Lung microvascular endothelial cell (primary cell): ENCODE measurements around the gene AGBL5. TPM values are rescaled to one million over a fixed set of nuclear protein-coding genes. Genes with fewer than 3 reads are reported as not detected.
"Not testable (repeated sequence)": the region's sequence is repeated elsewhere in the genome, so short reads cannot be mapped to it uniquely, and the experiment has no call there.

Experiments used
- DNase-seq, 2 donors: peaks; one replicate each; pipeline versions ENCODE4 v3.0.0 to v3.0.0-alpha.2; 2010; ENCODE audit warnings: low read depth in 2 of 2
- total RNA-seq: library from RNA; depleted of rRNA; stranded (reverse); fragments of >200 nt; gene quantifications from 2 replicates; pipeline ENCODE4 v1.2.1, GENCODE V29; 2014

Gene AGBL5
- total RNA-seq, 1 donor from 2014 or later, result 13.7 TPM

DNA sequence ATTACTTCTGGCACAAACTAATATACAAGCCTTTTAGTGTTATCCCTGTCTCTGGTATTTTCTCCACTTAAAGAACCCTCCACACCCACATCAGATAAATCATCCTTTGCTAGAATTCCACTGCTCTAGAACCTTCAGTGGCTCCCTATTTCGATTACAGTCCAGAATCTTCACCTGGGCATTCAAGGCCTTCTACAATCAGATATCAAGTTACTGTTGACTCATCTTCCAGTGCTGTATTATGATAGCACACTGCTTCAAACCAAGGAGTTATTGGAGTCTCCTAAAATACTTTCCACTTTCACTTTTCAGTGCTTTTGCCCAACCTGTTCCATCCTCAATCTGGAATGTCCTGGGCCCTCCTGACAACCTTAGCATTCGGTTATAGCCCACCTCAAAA lies 64.1 kb downstream of the AGBL5 start:
- no peak for DNase-seq

DNA sequence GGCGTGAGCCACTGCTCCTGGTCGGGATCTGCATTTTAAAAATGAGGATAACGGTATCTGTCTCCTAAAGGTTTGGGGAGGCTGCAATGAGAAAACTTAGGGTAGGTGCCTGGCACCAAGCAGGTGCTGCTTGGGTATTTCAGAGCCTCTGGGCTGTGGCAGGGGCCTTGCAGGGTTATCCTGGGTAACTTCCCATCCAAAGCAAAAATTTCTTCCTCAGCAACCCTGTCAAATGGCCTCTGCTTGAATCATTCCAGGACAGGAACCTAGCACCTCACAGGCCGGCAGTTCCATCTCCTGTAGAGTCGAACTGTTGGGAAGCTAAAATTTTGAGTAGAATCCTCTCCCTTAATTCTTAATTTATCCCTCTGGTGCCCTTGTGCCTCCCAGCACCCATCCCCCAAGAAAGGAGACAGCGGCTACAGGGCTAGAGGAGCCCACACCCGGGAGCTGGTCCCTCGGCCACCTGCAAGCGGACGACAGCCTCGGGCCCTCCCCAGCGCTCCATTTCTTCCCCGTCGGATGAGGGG lies 66.6 kb downstream of the AGBL5 start:
- DNase-seq, result no peak

DNA sequence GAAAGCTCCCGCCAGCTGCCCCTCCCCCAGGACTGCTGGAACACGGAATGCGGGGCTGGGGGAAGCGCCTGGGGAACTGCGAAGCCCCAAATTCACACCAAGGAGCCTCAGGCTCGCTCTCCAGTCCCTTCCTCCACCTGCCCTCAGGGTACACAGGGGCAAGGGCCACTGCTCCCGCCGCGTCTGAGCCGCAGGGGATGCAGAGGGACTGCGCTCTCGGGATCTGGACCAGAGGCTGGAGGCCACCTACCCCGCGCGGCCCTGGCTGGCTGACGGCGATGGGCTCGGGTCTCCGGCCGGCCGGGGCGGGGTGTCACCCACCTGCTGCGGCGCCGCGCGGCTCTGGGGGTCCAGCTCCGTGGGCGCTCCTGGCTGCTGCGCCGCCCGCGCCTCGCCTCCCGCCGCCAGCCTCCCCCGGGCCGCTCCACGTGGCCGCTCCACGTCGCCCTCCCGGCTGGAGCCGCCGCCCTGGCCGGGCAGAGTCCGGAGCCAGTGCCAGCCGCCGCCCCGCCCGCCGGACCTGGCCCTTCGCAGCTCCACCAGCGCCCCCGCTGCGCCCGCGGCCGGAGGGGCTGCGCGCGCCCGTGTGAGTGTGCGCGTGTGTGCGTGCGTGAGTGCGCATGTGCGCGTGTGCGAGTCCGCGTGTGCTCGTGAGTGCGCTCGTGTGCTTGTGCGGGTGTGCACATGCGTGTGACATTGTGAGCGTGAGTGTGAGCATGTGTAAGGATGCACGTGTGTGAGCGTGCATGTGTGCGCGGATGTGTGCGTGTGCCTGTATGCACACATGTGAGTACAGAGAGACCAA lies 67.3 kb downstream of the AGBL5 start, which contains the start of gene CGREF1:
Gene CGREF1, minus strand, starts transcription at position 604 of the 805 bp plus-strand sequence. CDS start 14,762 bp downstream, outside the sequence.
- peak in 1 of 2 donors; percentile 42 for DNase-seq

DNA sequence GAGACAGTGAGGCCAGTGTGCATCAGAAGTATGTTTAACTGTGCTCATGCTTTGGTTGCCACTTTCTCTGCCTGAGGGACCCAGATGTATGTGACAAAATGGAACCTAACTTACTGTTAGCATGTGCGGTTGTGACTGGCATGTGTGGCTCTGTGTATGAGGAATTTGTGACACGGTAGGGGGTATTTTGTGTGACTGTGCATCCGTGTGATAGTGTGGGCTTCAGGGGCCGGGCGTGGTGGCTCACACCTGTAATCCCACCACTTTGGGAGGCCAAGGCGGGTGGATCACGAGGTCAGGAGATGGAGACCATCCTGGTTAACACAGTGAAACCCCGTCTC lies 67.8 kb downstream of the AGBL5 start:
- DNase-seq, result not testable (repeated sequence)

Other genes with a start within 250 kb of the AGBL5 start
- not detected in 2 replicates for gene DPYSL5, start 203.5 kb upstream of the AGBL5 start, total RNA-seq
- gene MAPRE3, start 81.0 kb upstream of the AGBL5 start, total RNA-seq, result 0.65 and 0.79 TPM in 2 replicates
- gene TMEM214, start 18.7 kb upstream of the AGBL5 start, total RNA-seq, result 14.2 and 19.4 TPM in 2 replicates
- 477 and 564 TPM in 2 replicates for gene OST4, start 20.0 kb downstream of the AGBL5 start, total RNA-seq
- gene EMILIN1, start 26.9 kb downstream of the AGBL5 start, total RNA-seq, result 23.3 and 42.3 TPM in 2 replicates
- gene KHK, start 35.1 kb downstream of the AGBL5 start, total RNA-seq, result 2.2 and 3.4 TPM in 2 replicates
- gene CGREF1, start 67.5 kb downstream of the AGBL5 start, total RNA-seq, result 1.7 and 2.0 TPM in 2 replicates
- under 0.01 TPM in 1 of 2 replicates, not detected in the other for gene ABHD1, start 72.1 kb downstream of the AGBL5 start, total RNA-seq
- gene PREB, start 83.0 kb downstream of the AGBL5 start, total RNA-seq, result 24.2 and 36.7 TPM in 2 replicates
- gene PRR30, start 87.7 kb downstream of the AGBL5 start, total RNA-seq, result not detected in 2 replicates
- gene TCF23, start 97.3 kb downstream of the AGBL5 start, total RNA-seq, result not detected in 2 replicates
- 97.0 and 130 TPM in 2 replicates for gene ATRAID, start 160.4 kb downstream of the AGBL5 start, total RNA-seq
- 12.0 and 26.0 TPM in 2 replicates for gene SLC5A6, start 160.6 kb downstream of the AGBL5 start, total RNA-seq
- 24.0 and 29.6 TPM in 2 replicates for gene CAD, start 165.7 kb downstream of the AGBL5 start, total RNA-seq
- gene SLC30A3, start 211.4 kb downstream of the AGBL5 start, total RNA-seq, result 7.8 and 16.9 TPM in 2 replicates
- 0.44 and 1.4 TPM in 2 replicates for gene DNAJC5G, start 223.8 kb downstream of the AGBL5 start, total RNA-seq
- gene TRIM54, start 230.8 kb downstream of the AGBL5 start, total RNA-seq, result 0.44 and 1.2 TPM in 2 replicates